Natural killer cell treated with Interleukin-12 subunit alpha and Interleukin-12 subunit beta and Interleukin-15 and Interleukin-18, amount 100 ng/mL, for 72 hours (primary cell): ENCODE measurements around the gene EVX2. TPM values are rescaled to one million over a fixed set of nuclear protein-coding genes. Genes with fewer than 3 reads are reported as not detected.

Source experiments
- ATAC-seq, 2 donors: fragments of 150-1000 bp; cut with Tn5 transposase in 1 of 2; sonication (Bioruptor Pico), chemical (Tn5 transposase) in 1 of 2; 2 replicates each; pipeline ENCODE4 v1.10.0; 2021
- DNase-seq: peaks from one replicate; pipeline ENCODE4 v3.0.0; 2022; ENCODE audit warnings: low spot score
- H3K27ac Mint-ChIP-seq, 2 donors: 1 replicate in 1 of 2; 2 replicates in 1 of 2; pipeline ENCODE4 v1.8.0; 2022; ENCODE audit warnings: mixed read lengths in 2 of 2, mild to moderate bottlenecking in 1 of 2, moderate library complexity in 1 of 2
- H3K27me3 Mint-ChIP-seq, 2 donors: 1 replicate in 1 of 2; 2 replicates in 1 of 2; pipeline ENCODE4 v1.8.0; 2022; ENCODE audit warnings: mixed read lengths in 2 of 2
- H3K36me3 Mint-ChIP-seq: one replicate; pipeline ENCODE4 v1.8.0; 2022; ENCODE audit warnings: mixed read lengths
- H3K4me1 Mint-ChIP-seq, 2 donors: 1 replicate in 1 of 2; 2 replicates in 1 of 2; pipeline ENCODE4 v1.8.0; 2022; ENCODE audit warnings: low read depth in 2 of 2, mixed read lengths in 2 of 2, mild to moderate bottlenecking in 1 of 2
- H3K4me3 Mint-ChIP-seq: one replicate; pipeline ENCODE4 v1.8.0; 2022; ENCODE audit warnings: mixed read lengths
- H3K9me3 Mint-ChIP-seq: 2 replicates; pipeline ENCODE4 v1.8.0; 2022; ENCODE audit warnings: mixed read lengths
- total RNA-seq, 2 donors: library from RNA; stranded (reverse); gene quantifications; one replicate each; pipeline ENCODE4 v1.2.3, GENCODE V29; 2022

Gene EVX2
- total RNA-seq, 2 donors from 2014 or later, result not detected

DNA sequence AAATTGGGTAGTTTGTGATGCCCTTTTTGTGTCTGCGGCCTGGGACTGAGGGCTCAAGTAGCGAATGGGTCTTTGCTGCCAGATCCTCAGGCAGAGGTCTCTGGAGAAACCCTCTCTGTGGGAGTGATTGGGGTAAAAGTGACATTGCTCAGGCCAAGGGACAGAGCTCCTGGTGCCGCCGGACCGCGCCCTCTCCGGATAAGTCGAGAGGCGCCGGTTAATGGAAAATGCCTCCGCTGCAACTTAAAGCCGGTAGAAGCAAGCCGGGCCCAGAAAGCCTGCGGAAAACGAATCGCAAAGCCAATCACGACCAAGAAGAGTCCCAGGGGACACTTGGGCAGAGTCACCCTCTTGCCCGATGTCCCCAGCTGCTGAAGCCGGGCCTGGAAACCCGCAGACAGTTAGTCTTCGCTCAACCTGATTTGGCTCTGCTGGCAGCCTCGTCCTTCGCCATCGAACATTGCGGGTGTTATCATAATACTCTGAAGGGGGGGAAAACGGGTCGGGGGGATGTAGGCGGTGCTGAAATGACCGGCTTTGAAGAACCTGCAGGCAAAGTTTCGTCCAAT, 15.5 kb upstream of the EVX2 start:
- no peaks in the 10 kb centered on the region for H3K36me3 Mint-ChIP-seq
- H3K9me3 Mint-ChIP-seq, result no peaks in the 10 kb centered on the region
- DNase-seq (no peak), ATAC-seq (no peak)
- peaks cover 61% of the 10 kb centered on the region in 2 donors for H3K27me3 Mint-ChIP-seq
- H3K4me1 Mint-ChIP-seq, result peaks cover 13 to 15% of the 10 kb centered on the region in 2 donors
- H3K27ac Mint-ChIP-seq, result no peak overlapping the region
- H3K4me3 Mint-ChIP-seq, result no peak overlapping the region

- Mint-ChIP-seq H3K4me3 (no peak overlapping the region), H3K4me1 (peaks cover 15 to 16% of the 10 kb centered on the region in 2 donors), H3K9me3 (no peaks in the 10 kb centered on the region), H3K27me3 (peaks cover 61 to 63% of the 10 kb centered on the region in 2 donors), H3K36me3 (no peaks in the 10 kb centered on the region), H3K27ac (no peak overlapping the region)
- ATAC-seq (no peak), DNase-seq (no peak)
These were observed 14.8 kb upstream of the EVX2 start for GRCh38 chr2:176098366-176099158.

DNA sequence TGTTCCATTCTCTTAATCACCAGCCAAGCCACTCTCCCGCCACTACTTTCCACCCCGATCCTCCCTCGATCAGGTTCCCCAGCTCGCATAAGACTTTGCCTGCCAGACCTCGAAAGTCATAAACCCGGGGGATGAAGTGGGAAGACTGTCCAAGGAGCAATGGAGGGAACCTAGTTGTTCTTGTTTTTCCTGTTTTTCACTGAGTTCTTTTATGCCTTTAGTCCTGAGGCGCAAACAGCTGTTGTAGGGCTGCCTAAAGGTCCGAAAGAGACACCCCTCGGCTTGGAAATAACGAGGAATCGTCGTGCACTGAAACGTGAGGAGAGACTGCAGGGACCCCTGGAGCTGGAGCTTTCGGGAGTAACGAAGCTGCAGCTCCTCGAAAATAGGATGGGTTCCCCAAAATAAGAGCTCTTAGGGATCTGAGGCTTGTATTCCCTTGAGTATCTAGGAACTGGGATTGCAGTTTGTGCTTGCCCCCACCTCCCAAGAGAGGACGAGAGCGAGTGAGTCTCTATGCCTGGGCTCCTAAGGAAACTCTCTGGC, 14.1 kb upstream of the EVX2 start:
- H3K27ac Mint-ChIP-seq, result no peak overlapping the region
- ATAC-seq, result no peak
- peaks cover 57 to 65% of the 10 kb centered on the region in 2 donors for H3K27me3 Mint-ChIP-seq
- no peaks in the 10 kb centered on the region for H3K36me3 Mint-ChIP-seq
- H3K4me3 Mint-ChIP-seq, result peak overlapping the region; percentile 71
- H3K4me1 Mint-ChIP-seq, result peaks cover 15 to 18% of the 10 kb centered on the region in 2 donors
- no peak for DNase-seq
- no peaks in the 10 kb centered on the region for H3K9me3 Mint-ChIP-seq

DNA sequence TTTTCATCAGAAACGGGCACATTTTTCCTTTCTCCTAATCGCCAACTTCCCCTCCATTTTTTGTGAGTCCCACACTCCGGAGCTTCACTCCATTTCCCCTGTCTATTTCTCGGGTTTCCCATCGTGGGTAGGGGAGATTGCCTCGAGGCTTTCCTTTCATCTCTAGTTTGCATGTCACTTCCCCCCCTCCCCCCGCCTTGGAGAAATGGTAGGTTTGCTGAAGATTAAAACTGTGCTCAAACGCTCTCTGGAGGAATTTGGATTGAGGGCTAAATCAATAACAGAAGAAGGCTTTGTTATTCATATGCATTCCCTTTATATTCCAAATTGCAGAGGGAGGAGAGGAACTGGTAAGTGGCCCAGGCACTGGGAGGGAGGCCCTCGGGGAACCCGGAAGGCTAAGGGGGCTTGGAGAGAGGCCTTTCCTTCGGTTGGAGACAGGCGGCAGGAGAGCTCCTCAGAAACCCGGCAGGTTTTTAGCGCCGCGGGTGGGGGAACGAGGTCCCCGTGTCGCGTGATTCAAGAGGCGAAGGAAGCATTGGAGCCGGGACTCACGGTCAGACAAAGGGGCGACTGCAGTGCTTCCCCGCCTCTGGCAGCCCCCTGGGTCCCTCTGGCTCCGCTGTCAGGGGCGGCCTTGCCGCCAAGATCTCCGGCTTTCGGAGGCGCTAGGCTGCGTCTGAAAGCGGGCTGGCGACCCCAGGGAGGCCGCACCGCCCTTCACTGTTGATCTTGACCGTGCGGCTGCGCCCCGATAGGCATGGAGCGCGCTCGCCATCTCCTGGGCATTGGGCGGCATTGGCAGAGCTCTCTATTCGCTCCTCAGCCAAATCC, 13.4 kb upstream of the EVX2 start:
- Mint-ChIP-seq H3K4me3 (peak overlapping the region; percentile 71), H3K4me1 (peaks cover 15 to 18% of the 10 kb centered on the region in 2 donors), H3K27ac (no peak overlapping the region)

GRCh38 chr2:176096243-176096985, 12.7 kb upstream of the EVX2 start:
- Mint-ChIP-seq H3K4me3 (peak overlapping the region; percentile 71), H3K36me3 (no peaks in the 10 kb centered on the region), H3K9me3 (no peaks in the 10 kb centered on the region), H3K4me1 (peaks cover 20 to 22% of the 10 kb centered on the region in 2 donors), H3K27ac (no peak overlapping the region), H3K27me3 (peaks cover 53 to 63% of the 10 kb centered on the region in 2 donors)
- ATAC-seq (no peak), DNase-seq (no peak)

More for the DNA sequence above, 13.4 kb upstream of the EVX2 start:
- H3K36me3 Mint-ChIP-seq, result no peaks in the 10 kb centered on the region
- no peaks in the 10 kb centered on the region for H3K9me3 Mint-ChIP-seq
- peaks cover 50 to 61% of the 10 kb centered on the region in 2 donors for H3K27me3 Mint-ChIP-seq
- ATAC-seq (peak; percentile 73 to 78), DNase-seq (no peak)

DNA sequence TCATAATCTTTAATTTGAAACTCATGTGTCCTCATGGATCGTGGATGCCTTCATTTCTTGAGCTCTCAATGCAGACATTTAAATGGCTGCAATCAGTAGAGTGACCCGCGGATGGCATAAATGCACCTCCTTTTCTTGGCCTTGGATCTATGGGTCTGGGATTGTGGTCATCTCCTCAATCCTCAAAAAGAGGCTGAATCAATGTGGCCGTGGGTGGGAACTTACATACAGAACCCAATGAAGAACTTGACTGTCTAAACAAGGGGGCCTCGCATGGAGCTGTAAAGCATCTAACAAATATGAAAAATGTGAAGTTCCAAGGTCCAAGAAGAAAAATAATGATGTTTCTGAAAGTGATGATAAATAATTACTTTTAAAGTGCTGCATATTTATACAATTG, 11.7 kb upstream of the EVX2 start:
- Mint-ChIP-seq H3K36me3 (no peaks in the 10 kb centered on the region), H3K4me1 (peaks cover 20 to 22% of the 10 kb centered on the region in 2 donors), H3K4me3 (no peak overlapping the region), H3K9me3 (no peaks in the 10 kb centered on the region), H3K27ac (no peak overlapping the region), H3K27me3 (peaks cover 62% of the 10 kb centered on the region in 2 donors)
- ATAC-seq (no peak), DNase-seq (no peak)

DNA sequence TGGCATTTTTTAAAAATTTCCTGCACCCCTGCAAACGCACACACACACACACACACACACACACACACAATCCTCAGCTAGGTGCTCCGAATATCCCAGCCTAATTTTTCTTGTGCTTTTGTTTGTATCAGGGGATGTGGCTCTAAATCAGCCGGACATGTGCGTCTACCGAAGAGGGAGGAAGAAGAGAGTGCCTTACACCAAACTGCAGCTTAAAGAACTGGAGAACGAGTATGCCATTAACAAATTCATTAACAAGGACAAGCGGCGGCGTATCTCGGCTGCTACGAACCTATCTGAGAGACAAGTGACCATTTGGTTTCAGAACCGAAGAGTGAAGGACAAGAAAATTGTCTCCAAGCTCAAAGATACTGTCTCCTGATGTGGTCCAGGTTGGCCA, 10.6 kb upstream of the EVX2 start:
- Mint-ChIP-seq H3K27me3 (peaks cover 61 to 71% of the 10 kb centered on the region in 2 donors), H3K9me3 (no peaks in the 10 kb centered on the region), H3K36me3 (no peaks in the 10 kb centered on the region), H3K4me3 (no peak overlapping the region), H3K27ac (no peak overlapping the region), H3K4me1 (peaks cover 20 to 22% of the 10 kb centered on the region in 2 donors)
- DNase-seq (no peak), ATAC-seq (no peak)

- Mint-ChIP-seq H3K27me3 (peaks cover 60 to 75% of the 10 kb centered on the region in 2 donors), H3K9me3 (no peaks in the 10 kb centered on the region), H3K36me3 (no peaks in the 10 kb centered on the region), H3K4me3 (peak overlapping the region; percentile 5), H3K27ac (no peak overlapping the region), H3K4me1 (peaks cover 20 to 22% of the 10 kb centered on the region in 2 donors)
- ATAC-seq, result no peak
- DNase-seq, result no peak
These were observed 10.1 kb upstream of the EVX2 start for GRCh38 chr2:176093898-176094249.

- DNase-seq (no peak), ATAC-seq (no peak)
- H3K4me3 Mint-ChIP-seq, result peak overlapping the region; percentile 5
- no peak overlapping the region for H3K27ac Mint-ChIP-seq
- peaks cover 60 to 80% of the 10 kb centered on the region in 2 donors for H3K27me3 Mint-ChIP-seq
- peaks cover 20 to 23% of the 10 kb centered on the region in 2 donors for H3K4me1 Mint-ChIP-seq
- H3K36me3 Mint-ChIP-seq, result no peaks in the 10 kb centered on the region
- H3K9me3 Mint-ChIP-seq, result no peaks in the 10 kb centered on the region
These were observed 9.6 kb upstream of the EVX2 start for GRCh38 chr2:176093145-176093897.

GRCh38 chr2:176092270-176093144, 8.7 kb upstream of the EVX2 start, which contains the start of gene HOXD13:
Gene HOXD13 (plus strand): TSS chr2:176092721. CDS start chr2:176092891, 170 bp downstream.
- Mint-ChIP-seq H3K27ac (no peak within 1 kb of the TSS), H3K27me3 (peaks cover 58 to 82% of the 10 kb centered on the region in 2 donors), H3K4me3 (peak within 1 kb of the TSS; percentile 47), H3K4me1 (peaks cover 16 to 24% of the 10 kb centered on the region in 2 donors), H3K9me3 (no peaks in the 10 kb centered on the region), H3K36me3 (no peaks in the 10 kb centered on the region)
- ATAC-seq, result peak in 1 of 2 donors; percentile 52
- no peak for DNase-seq

- no peaks in the 10 kb centered on the region for H3K9me3 Mint-ChIP-seq
- peaks cover 6% of the 10 kb centered on the region for H3K36me3 Mint-ChIP-seq
- peak overlapping the region; percentile 47 for H3K4me3 Mint-ChIP-seq
These were observed 7.8 kb upstream of the EVX2 start for GRCh38 chr2:176091329-176092258.

More at GRCh38 chr2:176091329-176092258, 7.8 kb upstream of the EVX2 start:
- Mint-ChIP-seq H3K4me1 (peaks cover 8 to 16% of the 10 kb centered on the region in 2 donors), H3K27me3 (peaks cover 57 to 82% of the 10 kb centered on the region in 2 donors), H3K27ac (no peak overlapping the region)
- ATAC-seq, result no peak
- DNase-seq, result no peak
